HL-60 (cell line): Measurements from ENCODE around the gene CROT.

ENCODE experiments used
- DNase-seq, 2 experiments: peaks; one replicate each; pipeline ENCODE4 v3.0.0-alpha.2; 2010 to 2020; ENCODE audit warnings: low read depth in 1 of 2, low spot score in 1 of 2
- H3K27ac ChIP-seq: fragments of 250-450 bp; sonication (Bioruptor Pico); replicated peaks from 2 replicates; pipeline ENCODE4 v1.5.1; 2020; ENCODE audit warnings: mild to moderate bottlenecking, moderate library complexity
- H3K27me3 ChIP-seq: fragments of 250-450 bp; sonication (Bioruptor Pico); 2 replicates; pipeline ENCODE4 v1.5.1; 2021; ENCODE audit warnings: mild to moderate bottlenecking, moderate library complexity; ENCODE audit not compliant: insufficient read depth, poor library complexity, severe bottlenecking
- H3K4me3 ChIP-seq: replicated peaks from 2 replicates; pipeline ENCODE4 v1.5.1; 2011; ENCODE audit warnings: mild to moderate bottlenecking, control low read depth, low read length; ENCODE audit not compliant: insufficient read depth
- GABPA ChIP-seq: IDR thresholded peaks from 2 replicates; pipeline ENCODE4 v1.6.1; 2012; ENCODE audit warnings: low read depth
- POLR2AphosphoS5 ChIP-seq: IDR thresholded peaks from 2 replicates; pipeline ENCODE4 v1.6.1; 2012; ENCODE audit warnings: low read depth
- SPI1 ChIP-seq: IDR thresholded peaks from 2 replicates; pipeline ENCODE4 v1.6.1; 2012; ENCODE audit warnings: low read depth, mild to moderate bottlenecking, borderline replicate concordance
- TF ChIP-seq, protein P1 (sequence below): IDR thresholded peaks from 2 replicates; pipeline ENCODE4 v1.6.1; 2012; ENCODE audit warnings: low read depth; ENCODE audit not compliant: insufficient replicate concordance
- TF ChIP-seq, protein P2 (sequence below): IDR thresholded peaks from one replicate; pipeline ENCODE4 v1.5.1; 2011; ENCODE audit warnings: low read length, control low read depth, inconsistent platforms; ENCODE audit not compliant: insufficient read depth

The CROT gene

DNA sequence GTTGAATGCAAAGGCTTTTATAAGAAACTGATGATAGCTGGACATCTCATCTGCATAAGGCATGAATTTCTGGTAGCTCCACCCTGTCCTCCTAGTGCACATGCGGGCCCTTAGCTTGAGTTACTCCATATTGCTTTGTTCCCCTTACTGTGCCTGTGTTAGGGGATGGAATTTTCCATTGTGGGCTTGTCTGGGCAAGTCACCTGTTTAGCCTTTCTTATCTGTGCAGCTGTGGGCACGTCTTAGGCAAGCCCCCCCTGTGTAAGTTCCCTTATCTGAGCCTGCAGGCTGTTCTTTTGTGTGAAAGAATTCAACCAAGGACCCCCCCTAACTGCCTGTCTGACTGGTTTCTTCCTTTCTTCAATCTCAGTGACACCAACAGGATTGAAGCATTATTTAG is 14.5 kb upstream of the CROT start:
- TF ChIP-seq POLR2AphosphoS5, result peak; percentile 64; the same call in 1 of the 2 replicates
- TF ChIP-seq SPI1, result no peak
- TF ChIP-seq GABPA, result no peak
- TF ChIP-seq, protein P1, sequence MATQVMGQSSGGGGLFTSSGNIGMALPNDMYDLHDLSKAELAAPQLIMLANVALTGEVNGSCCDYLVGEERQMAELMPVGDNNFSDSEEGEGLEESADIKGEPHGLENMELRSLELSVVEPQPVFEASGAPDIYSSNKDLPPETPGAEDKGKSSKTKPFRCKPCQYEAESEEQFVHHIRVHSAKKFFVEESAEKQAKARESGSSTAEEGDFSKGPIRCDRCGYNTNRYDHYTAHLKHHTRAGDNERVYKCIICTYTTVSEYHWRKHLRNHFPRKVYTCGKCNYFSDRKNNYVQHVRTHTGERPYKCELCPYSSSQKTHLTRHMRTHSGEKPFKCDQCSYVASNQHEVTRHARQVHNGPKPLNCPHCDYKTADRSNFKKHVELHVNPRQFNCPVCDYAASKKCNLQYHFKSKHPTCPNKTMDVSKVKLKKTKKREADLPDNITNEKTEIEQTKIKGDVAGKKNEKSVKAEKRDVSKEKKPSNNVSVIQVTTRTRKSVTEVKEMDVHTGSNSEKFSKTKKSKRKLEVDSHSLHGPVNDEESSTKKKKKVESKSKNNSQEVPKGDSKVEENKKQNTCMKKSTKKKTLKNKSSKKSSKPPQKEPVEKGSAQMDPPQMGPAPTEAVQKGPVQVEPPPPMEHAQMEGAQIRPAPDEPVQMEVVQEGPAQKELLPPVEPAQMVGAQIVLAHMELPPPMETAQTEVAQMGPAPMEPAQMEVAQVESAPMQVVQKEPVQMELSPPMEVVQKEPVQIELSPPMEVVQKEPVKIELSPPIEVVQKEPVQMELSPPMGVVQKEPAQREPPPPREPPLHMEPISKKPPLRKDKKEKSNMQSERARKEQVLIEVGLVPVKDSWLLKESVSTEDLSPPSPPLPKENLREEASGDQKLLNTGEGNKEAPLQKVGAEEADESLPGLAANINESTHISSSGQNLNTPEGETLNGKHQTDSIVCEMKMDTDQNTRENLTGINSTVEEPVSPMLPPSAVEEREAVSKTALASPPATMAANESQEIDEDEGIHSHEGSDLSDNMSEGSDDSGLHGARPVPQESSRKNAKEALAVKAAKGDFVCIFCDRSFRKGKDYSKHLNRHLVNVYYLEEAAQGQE, result no peak
- no peaks in the 10 kb centered on the region for H3K27me3 ChIP-seq
- H3K4me3 ChIP-seq, result no peak overlapping the region
- DNase-seq, result peak in 1 of 2 experiments; percentile 10
- no peak overlapping the region for H3K27ac ChIP-seq

DNA sequence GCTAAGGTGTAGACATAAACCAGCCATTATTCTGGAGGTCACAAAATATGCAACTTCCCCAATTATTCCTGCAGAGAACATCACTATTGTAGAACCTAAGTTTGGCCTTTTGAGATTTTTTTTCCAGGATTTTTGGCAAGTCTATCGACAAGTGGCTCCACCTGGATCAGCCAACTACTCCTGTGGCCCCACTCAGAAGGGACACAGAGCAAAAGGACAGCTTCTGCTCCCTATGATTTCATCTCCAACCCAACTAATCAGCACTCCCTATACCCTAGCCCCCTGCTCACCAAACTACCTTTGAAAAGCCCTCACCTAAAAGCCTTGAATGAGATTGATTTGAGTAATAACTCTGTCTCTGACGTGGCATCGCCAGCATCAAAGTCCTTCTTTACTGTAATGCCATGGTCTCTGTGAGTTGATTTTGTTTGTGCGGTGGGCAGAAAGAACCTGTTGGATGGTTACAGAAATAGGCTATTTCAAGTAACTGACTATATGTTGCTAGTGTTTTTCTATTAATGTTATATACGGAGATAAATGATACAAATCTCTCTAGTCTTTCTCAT is 13.7 kb upstream of the CROT start:
- TF ChIP-seq, protein P2, sequence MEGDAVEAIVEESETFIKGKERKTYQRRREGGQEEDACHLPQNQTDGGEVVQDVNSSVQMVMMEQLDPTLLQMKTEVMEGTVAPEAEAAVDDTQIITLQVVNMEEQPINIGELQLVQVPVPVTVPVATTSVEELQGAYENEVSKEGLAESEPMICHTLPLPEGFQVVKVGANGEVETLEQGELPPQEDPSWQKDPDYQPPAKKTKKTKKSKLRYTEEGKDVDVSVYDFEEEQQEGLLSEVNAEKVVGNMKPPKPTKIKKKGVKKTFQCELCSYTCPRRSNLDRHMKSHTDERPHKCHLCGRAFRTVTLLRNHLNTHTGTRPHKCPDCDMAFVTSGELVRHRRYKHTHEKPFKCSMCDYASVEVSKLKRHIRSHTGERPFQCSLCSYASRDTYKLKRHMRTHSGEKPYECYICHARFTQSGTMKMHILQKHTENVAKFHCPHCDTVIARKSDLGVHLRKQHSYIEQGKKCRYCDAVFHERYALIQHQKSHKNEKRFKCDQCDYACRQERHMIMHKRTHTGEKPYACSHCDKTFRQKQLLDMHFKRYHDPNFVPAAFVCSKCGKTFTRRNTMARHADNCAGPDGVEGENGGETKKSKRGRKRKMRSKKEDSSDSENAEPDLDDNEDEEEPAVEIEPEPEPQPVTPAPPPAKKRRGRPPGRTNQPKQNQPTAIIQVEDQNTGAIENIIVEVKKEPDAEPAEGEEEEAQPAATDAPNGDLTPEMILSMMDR, result no peak
- no peak for TF ChIP-seq GABPA
- TF ChIP-seq, protein P1, result no peak
- TF ChIP-seq SPI1, result no peak
- no peak for TF ChIP-seq POLR2AphosphoS5
- DNase-seq, result no peak
- Histone ChIP-seq H3K27me3 (no peaks in the 10 kb centered on the region), H3K27ac (no peak overlapping the region), H3K4me3 (no peak overlapping the region)

DNA sequence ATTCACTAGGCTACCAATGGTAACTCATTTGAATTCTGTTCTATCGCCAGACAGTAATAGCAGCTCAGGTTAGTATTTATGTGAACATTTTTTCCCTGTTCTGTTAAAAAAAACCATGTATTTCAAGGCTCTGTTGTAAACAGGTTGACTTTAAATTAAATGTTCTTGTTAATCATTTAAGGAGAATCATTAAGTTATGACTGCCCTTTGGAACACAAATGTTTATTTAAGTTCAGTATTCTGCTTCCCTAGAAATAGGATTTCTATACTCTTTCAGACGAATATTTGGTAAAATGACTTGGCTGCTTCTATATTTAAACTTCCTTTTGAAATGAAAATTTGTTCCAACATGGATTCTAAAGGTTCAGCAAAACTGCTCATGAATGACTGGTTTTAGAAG is 13.1 kb upstream of the CROT start:
- H3K27ac ChIP-seq, result no peak overlapping the region
- no peak for DNase-seq
- no peak overlapping the region for H3K4me3 ChIP-seq
- TF ChIP-seq GABPA (no peak), SPI1 (no peak), POLR2AphosphoS5 (no peak)
- TF ChIP-seq, protein P1, result no peak
- TF ChIP-seq, protein P2, result no peak
- H3K27me3 ChIP-seq, result no peaks in the 10 kb centered on the region
